GM21528 (cell line): Measurements from ENCODE around the gene RNF150.

Experiments
- ATAC-seq: cut with Tn5 transposase; IDR thresholded peaks from one replicate; pipeline ENCODE4 v1.9.1; 2021; ENCODE audit warnings: mild to moderate bottlenecking, moderate library complexity; ENCODE audit not compliant: unreplicated experiment, low FRiP score

RNF150 gene

GRCh38 chr4:140875746-140876452, 257.4 kb downstream of the RNF150 start:
- no peak for ATAC-seq

- ATAC-seq, result no peak
Measured at GRCh38 chr4:140874056-140874455, 259.2 kb downstream of the RNF150 start.

- ATAC-seq, result no peak
Measured at GRCh38 chr4:140871368-140871767, 261.9 kb downstream of the RNF150 start.

- ATAC-seq, result no peak
Measured at GRCh38 chr4:140870427-140870826, 262.8 kb downstream of the RNF150 start.

GRCh38 chr4:140869446-140869845, 263.8 kb downstream of the RNF150 start:
- no peak for ATAC-seq

- ATAC-seq, result no peak
Measured at GRCh38 chr4:140867356-140867755, 265.9 kb downstream of the RNF150 start.

- ATAC-seq, result no peak
Measured at GRCh38 chr4:140866492-140867005, 266.7 kb downstream of the RNF150 start.

GRCh38 chr4:140865253-140866217, 267.7 kb downstream of the RNF150 start:
- no peak for ATAC-seq

GRCh38 chr4:140863197-140863596, 270.1 kb downstream of the RNF150 start:
- no peak for ATAC-seq

GRCh38 chr4:140862177-140862442, 271.2 kb downstream of the RNF150 start:
- no peak for ATAC-seq

- ATAC-seq, result peak; percentile 66
Measured at GRCh38 chr4:140861359-140862176, 271.7 kb downstream of the RNF150 start.

- ATAC-seq, result no peak
Measured at GRCh38 chr4:140858897-140859296, 274.4 kb downstream of the RNF150 start.

GRCh38 chr4:140857111-140857510, 276.2 kb downstream of the RNF150 start:
- ATAC-seq, result no peak

- no peak for ATAC-seq
Measured at GRCh38 chr4:140856621-140857062, 276.6 kb downstream of the RNF150 start.

GRCh38 chr4:140854168-140854567, 279.1 kb downstream of the RNF150 start:
- ATAC-seq, result no peak

- ATAC-seq, result no peak
Measured at GRCh38 chr4:140851804-140852203, 281.5 kb downstream of the RNF150 start.

- no peak for ATAC-seq
Measured at GRCh38 chr4:140851032-140851636, 282.1 kb downstream of the RNF150 start.

GRCh38 chr4:140849526-140849925, 283.7 kb downstream of the RNF150 start:
- no peak for ATAC-seq

- no peak for ATAC-seq
Measured at GRCh38 chr4:140846736-140847135, 286.5 kb downstream of the RNF150 start.

- ATAC-seq, result no peak
Measured at GRCh38 chr4:140844061-140844460, 289.2 kb downstream of the RNF150 start.
